HS-27A (cell line): ENCODE measurements around the gene SERPINH1.

Source experiments
- DNase-seq: peaks from one replicate; pipeline ENCODE4 v3.0.0-alpha.2; 2012; ENCODE audit warnings: low read depth, missing footprints

Gene SERPINH1

DNA sequence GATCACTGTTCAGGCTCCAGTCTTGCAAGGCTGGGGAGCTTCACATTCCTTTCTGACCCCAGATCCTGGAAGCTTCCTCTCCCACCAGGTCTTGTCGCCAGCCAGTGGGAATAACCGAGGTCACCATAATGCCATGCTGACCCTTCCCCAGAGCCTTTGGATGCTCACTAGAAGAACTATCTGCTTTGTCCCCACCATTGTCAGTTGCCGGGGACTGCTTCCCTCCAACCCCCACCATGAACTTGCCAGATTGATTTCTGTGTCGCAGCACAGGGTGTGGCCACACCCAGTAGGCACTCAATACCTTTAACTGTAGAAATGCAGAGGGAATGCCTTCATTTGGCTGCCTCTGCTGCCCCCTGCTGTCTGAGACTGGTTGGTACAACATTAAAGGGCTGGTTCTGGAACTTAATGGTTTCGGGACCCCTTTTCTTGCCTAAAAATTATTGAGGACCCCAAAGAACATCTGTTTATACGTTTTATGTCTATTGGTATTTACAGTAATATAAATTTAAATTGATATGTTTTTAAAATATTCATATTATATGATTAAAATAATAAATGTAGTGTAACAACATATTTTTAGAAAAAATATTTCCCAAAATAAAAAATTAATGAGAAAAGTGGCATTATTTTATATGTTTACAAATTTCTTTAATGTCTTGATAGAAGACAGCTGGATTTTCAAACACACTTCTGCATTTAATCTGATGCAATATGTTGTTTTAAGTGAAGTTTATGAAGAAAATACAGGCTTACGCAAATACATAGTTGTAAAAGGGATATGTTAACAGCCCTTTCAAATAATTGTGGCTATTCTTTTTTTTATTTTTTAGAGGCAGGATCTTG is 29.6 kb upstream of the SERPINH1 start:
- peak; percentile 54 for DNase-seq

- DNase-seq = no peak
Measured at GRCh38 chr11:75533896-75534258, 28.2 kb upstream of the SERPINH1 start.

DNA sequence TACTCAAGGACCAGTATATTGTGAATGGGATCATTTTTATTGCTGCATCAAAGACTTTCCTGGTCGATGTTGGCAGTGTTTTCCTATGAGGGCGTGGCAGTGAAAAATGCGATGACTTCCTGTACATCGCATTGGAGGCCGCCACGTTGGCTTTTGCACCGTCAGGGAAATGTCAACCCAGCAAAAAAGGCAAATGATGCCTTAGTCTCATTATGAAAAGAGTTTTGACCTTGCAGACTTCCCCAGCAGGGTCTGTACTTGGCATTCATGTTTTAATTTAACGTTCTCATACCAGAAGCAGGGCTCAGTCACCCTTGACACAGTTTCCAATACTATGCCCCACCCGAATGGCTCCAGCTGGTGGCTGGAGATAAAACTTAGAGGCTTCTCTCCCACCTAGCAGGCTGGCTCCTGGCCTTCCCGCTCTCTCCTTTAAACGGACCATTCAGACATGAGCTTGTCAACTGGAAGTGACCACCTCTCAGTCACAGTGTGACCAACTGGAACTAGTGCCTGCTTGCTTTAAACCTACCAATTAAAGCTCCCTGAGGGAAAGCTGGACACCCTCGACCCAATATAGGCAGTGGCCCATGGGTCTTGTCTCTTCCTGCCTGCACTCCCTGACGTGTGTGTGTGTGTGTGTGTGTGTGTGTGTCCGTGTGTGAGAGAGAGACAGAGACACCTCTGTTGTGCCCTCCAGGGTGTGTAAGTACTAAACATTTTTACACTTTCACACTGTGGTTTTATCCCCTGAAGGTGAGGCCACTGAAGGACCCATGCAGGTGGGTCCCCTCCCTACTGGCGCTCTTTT is 27.6 kb upstream of the SERPINH1 start:
- DNase-seq = no peak

GRCh38 chr11:75535071-75535470 is 27.0 kb upstream of the SERPINH1 start:
- DNase-seq = no peak

DNA sequence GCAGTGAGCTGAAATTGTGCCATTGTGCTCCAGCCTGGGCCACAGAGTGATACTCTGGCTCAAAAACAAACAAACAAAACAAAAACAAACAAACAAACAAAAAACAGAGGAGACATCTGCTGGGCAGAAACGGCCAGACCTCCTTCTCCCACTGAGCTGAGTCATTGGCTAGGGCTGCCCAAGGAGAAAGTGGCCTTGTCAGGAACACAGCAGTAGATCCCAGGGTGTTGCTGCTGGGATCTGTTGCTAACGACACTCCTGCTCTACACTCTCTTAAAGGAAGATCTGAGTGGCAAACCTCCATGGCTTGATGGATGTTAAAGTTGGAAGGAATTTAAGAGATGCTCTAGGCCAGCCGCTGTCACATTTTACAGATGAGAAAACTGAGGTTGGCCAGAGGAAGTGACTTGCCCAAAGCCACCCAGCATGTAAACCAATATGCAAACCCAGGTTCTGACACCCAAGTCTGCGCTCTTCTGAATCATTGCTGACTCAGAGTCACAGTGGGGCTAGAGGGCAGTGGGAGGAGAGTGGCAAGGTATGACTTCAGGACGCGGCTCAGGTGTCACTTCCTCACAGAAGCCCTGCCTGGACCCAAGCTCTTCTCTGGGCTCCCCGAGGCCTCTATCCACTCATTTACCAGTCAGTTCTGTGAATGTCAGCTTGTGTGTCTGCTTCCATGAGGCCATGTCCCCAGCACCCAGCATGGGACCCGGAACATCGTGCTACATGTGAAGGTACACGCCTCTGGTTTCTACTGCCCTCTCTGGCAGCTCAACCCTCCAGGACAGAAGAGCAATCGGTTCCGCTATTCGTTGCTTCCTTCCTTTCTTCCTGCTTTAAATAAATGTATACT is 25.0 kb upstream of the SERPINH1 start:
- no peak for DNase-seq

DNA sequence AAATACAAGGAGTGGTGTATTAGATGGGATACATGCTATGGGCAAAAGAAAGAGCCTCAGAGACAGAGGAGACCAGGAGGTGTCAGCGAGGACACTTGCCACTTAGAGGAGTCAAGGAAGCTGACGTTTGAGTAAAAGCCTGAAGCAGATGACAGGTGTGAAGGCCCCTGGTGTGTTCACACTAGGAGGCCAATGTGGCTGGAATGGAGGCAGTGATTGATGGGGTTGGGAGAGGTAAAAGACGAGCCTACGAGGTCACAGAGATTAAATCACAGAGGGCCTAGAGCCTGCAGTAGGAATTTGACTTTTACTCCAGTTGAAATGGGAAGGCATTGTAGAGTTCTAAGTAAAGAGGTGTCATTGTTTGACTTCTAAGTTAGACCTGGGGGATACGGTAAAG is 24.3 kb upstream of the SERPINH1 start:
- no peak for DNase-seq

DNA sequence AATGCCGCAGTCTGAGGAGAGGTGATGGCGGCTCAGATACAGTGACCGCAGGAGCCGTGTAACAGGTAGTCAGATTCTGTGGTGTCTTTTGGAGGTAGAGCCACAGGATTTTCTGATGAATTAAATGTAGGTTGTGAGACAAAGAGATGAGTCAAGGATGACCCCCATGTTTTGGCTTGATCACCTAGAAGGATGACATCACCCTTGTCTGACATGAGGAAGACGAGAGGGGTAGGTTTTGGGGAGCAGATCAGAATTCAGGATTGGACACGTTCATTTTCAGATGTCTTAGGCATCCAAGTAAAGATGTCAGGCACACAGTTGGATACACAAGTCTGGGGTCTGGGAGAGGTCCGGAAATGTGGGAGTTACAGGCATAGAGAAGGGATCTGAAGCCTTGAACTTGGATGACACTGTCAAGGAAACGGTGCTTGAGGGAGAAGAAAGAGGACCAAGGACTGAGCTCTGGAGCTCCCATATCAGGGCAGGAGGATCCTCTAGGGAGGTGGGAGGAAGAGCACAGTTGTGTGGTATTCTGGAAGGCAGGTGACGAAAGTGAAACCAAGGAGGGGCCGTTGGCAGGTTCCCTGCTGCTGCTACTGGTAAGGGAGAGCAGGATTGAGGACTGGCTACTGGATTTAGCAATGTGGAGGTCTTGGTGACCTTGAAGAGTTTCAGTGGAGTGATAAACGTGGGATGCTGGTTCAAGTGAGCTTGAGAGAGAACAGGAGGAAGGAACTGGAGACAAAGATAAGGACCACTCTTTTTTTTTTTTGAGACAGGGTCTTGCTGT is 23.7 kb upstream of the SERPINH1 start:
- DNase-seq = no peak

- DNase-seq = no peak
Measured at GRCh38 chr11:75539459-75540334, 22.4 kb upstream of the SERPINH1 start.

GRCh38 chr11:75541193-75542087 is 20.6 kb upstream of the SERPINH1 start:
- DNase-seq = no peak

DNA sequence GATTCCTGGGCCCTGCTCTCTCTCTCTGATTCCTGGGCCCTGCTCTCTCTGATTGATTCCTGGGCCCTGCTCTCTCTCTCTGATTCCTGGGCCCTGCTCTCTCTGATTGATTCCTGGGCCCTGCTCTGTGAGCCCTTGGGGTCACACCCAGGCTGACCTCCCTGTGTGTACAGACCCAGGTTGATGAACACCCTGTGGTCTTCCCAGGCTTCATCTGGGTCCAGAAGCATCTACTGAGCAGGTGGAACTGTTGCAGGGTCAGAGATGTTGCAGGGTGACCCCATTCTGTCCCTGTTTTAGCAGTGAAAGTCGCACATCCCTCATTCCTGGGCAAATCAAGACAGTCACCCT is 20.0 kb upstream of the SERPINH1 start:
- DNase-seq = no peak

DNA sequence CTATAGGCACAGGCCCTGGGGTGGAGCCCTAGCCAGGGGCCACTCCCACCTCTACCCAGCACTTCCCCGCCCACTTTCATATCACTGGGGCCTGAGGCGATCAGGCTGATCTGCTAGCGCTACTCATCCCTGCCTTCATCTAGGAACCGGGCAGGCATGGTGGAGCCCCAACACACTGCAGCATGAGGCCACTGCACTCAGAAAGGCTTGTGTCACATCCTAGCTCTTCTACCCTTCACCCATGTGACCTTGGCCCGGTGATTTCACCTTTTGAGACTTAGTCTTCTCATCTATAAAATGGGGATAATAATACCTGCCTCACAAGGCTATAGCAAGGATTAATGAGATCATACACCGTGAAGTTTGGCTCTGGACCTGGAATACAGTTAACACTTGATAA is 18.2 kb upstream of the SERPINH1 start:
- DNase-seq = no peak

DNA sequence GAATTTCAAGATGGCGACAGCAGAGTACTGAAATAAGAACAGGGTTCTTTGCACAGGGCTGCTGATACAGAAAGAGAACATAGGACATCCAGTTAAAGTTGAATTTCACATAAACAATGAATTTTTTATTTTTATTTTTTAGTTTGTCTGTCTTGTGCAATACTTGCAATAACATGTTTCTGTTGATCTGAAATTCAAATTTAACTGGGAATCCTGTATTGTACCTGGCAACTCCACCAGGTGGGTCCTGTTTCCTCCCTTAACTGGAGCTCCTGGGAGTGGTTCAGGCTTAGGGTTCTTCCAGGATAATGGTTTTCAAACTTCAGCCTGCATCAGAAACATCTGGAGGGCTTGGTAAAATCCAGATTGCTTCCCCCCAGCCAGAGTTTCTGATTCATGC is 14.9 kb upstream of the SERPINH1 start:
- no peak for DNase-seq

- DNase-seq = peak; percentile 51
Measured at GRCh38 chr11:75547617-75548058, 14.4 kb upstream of the SERPINH1 start.

GRCh38 chr11:75548595-75549272 is 13.3 kb upstream of the SERPINH1 start:
- no peak for DNase-seq

DNA sequence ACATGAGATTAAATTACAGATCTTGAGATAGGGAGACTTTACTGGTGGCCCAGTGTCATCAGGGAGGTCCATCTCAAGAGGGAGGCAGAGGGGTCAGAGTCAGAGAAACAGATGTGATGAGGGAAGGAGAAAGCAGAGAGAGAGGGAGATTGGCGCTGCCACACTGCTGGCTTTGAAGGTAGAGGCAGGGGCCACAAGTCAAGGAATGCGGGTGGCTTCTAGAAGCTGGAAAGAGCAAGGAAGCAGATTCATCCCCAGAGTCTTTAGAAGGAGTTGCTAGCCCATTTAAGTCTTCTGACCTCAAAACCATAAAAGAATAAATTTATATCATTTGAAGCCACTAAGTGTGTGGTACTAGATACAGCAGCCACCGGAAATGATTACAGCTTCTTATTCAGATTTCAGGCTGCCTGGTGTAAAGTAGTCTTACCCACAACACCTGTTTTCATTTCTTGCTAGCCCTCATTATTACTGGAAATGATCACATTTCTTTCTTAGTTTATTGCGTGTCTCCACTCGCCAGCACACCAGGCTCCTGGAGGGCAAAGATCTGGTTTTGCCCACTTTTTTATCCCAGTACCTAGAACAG is 12.6 kb upstream of the SERPINH1 start:
- DNase-seq = no peak

- DNase-seq = no peak
Measured at GRCh38 chr11:75553182-75553581, 8.9 kb upstream of the SERPINH1 start.

DNA sequence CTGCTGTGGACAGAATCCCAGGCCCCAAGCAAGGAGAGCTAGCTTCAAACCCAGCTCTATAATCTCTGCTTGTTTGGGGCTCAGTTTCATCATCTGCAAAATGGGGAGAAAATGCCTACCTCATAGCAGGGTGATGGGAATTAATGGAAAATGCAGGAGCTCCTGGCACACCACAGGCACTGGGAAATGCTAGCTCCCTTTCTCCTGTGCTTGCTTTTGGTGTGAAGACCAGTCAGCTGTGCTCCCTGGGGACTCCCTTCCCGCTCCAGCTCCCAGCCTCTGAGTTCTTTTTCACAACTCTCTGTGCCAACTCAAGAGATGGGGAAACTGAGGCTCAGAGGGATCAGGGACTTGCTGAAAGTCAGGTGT is 8.2 kb upstream of the SERPINH1 start:
- no peak for DNase-seq

- peak; percentile 96 for DNase-seq
Measured at GRCh38 chr11:75554258-75555022, 7.6 kb upstream of the SERPINH1 start.
